Measurements from ENCODE around the gene CELSR1. TPM values are rescaled to one million over a fixed set of nuclear protein-coding genes. Genes with fewer than 3 reads are reported as not detected.
"Not testable (repeated sequence)": the region's sequence is repeated elsewhere in the genome, so short reads cannot be mapped to it uniquely, and the experiment has no call there.

Gene CELSR1
- polyA plus RNA-seq, 4 donors, result 0.27 to 3.0 (median 1.9) TPM; not detected in 1

DNA sequence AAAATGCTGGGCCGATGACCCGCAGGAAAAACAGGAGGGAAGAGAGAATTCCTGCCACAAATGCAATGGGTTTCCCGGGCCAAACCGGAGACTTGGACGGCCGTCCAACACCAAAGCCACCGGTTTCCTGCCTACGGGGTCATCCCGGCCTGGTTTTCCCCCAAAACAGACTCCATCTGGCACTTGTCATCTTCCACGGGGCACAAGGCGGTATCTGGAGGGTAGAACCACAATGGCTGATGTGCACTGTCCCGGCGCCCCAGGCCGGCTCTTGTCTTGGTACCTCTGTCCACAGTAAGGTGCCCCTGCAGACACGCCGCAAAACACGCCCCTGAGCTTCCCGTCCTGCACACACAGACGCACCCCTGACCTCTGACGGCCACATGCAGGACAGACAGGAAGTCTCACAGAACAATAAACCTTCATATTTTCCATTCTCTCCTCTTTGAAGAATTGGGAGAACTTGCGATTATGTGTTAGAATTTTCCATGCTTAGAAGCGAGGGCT, 20.1 kb downstream of the CELSR1 start:
- H3K9me3 ChIP-seq (ENCODE audit: control insufficient read depth in 2 of 2, insufficient read depth in 1 of 2, low read depth in 1 of 2, low read length in 1 of 2), result no peaks in the 10 kb centered on the region
- H3K4me1 ChIP-seq (ENCODE audit: control insufficient read depth in 3 of 3, insufficient read depth in 2 of 3, low read depth in 1 of 3, low read length in 2 of 3), result no peaks in the 10 kb centered on the region
- DNase-seq, result no peak
- H3K27ac ChIP-seq (ENCODE audit: low read depth in 1 of 3, low read length in 2 of 3), result no peak overlapping the region
- FAIRE-seq, result no peak
- H3K36me3 ChIP-seq (ENCODE audit: control insufficient read depth in 3 of 3, insufficient read depth in 2 of 3, low read depth in 1 of 3, low read length in 3 of 3), result peaks cover 0 to 15% (median 0%) of the 10 kb centered on the region in 3 donors
- H3K4me3 ChIP-seq (ENCODE audit: low read depth in 1 of 3, low read length in 3 of 3), result no peak overlapping the region
- H3K27me3 ChIP-seq (ENCODE audit: control insufficient read depth in 3 of 3, insufficient read depth in 3 of 3, low read length in 3 of 3), result peaks cover 0 to 2% (median 0%) of the 10 kb centered on the region in 3 donors
- 72 to 83% (median 82%) methylated on average over 22 of the region's 22 CpGs for WGBS, 3 donors

DNA sequence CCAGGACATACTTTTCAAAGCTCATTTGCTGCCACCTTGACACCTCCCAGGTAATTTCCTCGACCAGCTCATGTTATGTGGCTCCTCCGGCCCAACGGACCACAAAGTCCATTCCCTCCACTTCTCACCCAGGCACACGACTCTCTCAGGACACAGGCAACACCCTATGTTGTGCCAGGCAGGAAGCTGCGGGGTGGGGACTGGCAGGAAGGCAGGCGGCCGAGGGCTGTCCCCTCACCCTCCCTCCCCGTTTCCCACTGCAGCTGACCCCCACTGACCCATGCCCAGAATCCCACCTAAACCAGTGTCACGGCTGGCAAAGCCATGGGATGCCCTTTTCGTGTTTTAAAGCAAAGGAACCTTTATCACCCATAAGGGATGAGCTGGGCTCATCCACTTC, 20.8 kb downstream of the CELSR1 start:
- no peaks in the 10 kb centered on the region for H3K9me3 ChIP-seq (ENCODE audit: control insufficient read depth in 2 of 2, insufficient read depth in 1 of 2, low read depth in 1 of 2, low read length in 1 of 2)
- FAIRE-seq (no peak), DNase-seq (no peak)
- H3K36me3 ChIP-seq (ENCODE audit: control insufficient read depth in 3 of 3, insufficient read depth in 2 of 3, low read depth in 1 of 3, low read length in 3 of 3), result peaks cover 0 to 17% (median 0%) of the 10 kb centered on the region in 3 donors
- H3K4me3 ChIP-seq (ENCODE audit: low read depth in 1 of 3, low read length in 3 of 3), result no peak overlapping the region
- H3K27me3 ChIP-seq (ENCODE audit: control insufficient read depth in 3 of 3, insufficient read depth in 3 of 3, low read length in 3 of 3), result peaks cover 0 to 2% (median 0%) of the 10 kb centered on the region in 3 donors
- H3K4me1 ChIP-seq (ENCODE audit: control insufficient read depth in 3 of 3, insufficient read depth in 2 of 3, low read depth in 1 of 3, low read length in 2 of 3), result no peaks in the 10 kb centered on the region
- no peak overlapping the region for H3K27ac ChIP-seq (ENCODE audit: low read depth in 1 of 3, low read length in 2 of 3)
- WGBS, 3 donors, result 68 to 80% (median 69%) methylated on average over 10 of the region's 10 CpGs

DNA sequence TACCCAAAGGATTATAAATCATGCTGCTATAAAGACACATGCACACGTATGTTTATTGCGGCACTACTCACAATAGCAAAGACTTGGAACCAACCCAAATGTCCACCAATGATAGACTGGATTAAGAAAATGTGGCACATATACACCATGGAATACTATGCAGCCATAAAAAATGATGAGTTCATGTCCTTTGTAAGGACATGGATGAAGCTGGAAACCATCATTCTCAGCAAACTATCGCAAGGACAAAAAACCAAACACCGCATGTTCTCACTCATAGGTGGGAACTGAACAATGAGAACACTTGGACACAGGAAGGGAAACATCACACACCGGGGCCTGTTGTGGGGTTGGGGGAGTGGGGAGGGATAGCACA, 21.3 kb downstream of the CELSR1 start:
- WGBS, 3 donors, result 83 to 93% (median 92%) methylated on average over 1 to 3 of the region's 5 CpGs

DNA sequence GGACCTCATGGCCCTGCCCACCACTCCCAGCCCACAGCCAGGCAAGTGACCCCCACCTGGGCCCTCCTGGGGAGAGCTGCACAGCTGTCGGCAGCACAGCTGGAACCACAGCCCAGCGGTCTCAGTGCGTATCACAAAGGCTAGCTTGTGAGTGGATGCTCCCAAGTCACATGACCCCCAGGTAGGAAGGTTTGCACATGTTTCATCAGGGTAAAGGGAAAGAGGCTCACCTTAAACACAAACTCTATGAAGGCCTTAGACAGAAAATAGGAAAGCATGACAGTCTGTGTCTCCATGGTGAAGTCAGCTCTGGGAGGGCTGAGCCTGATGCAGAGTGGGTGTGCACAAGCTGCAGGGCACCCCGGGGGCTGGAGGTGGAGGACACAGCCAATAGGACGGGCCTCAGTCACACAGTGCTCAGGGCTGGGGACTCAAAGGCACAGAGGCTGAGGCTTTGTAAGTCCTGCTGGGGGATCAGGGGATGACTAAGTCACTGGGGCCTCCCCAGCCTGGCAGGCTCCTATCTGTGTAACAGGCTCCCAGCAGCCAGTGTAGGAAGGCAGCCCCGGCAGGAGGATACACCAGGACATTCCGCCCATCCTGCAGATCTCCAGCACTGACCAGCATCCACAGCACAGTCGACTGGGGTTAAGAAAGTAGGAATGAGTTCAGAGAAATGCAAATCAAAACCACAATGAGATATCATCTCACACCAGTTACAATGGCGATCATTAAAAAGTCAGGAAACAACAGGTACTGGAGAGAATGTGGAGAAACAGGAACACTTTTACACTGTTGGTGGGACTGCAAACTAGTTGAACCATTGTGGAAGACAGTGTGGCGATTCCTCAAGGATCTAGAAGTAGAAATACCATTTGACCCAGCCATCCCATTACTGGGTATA, 22.0 kb downstream of the CELSR1 start:
- no peak for DNase-seq
- Histone ChIP-seq H3K9me3 (ENCODE audit: control insufficient read depth in 2 of 2, insufficient read depth in 1 of 2, low read depth in 1 of 2, low read length in 1 of 2) (no peaks in the 10 kb centered on the region), H3K27me3 (ENCODE audit: control insufficient read depth in 3 of 3, insufficient read depth in 3 of 3, low read length in 3 of 3) (peaks cover 0 to 2% (median 0%) of the 10 kb centered on the region in 3 donors), H3K4me3 (ENCODE audit: low read depth in 1 of 3, low read length in 3 of 3) (no peak overlapping the region), H3K36me3 (ENCODE audit: control insufficient read depth in 3 of 3, insufficient read depth in 2 of 3, low read depth in 1 of 3, low read length in 3 of 3) (peaks cover 0 to 17% (median 0%) of the 10 kb centered on the region in 3 donors), H3K4me1 (ENCODE audit: control insufficient read depth in 3 of 3, insufficient read depth in 2 of 3, low read depth in 1 of 3, low read length in 2 of 3) (no peaks in the 10 kb centered on the region), H3K27ac (ENCODE audit: low read depth in 1 of 3, low read length in 2 of 3) (no peak overlapping the region)
- FAIRE-seq, result no peak
- WGBS, 3 donors, result 82 to 85% (median 83%) methylated on average over 10 of the region's 10 CpGs

More for the DNA sequence above, 21.3 kb downstream of the CELSR1 start:
- not testable (repeated sequence) for DNase-seq; FAIRE-seq; H3K4me1 ChIP-seq (ENCODE audit: control insufficient read depth in 3 of 3, insufficient read depth in 2 of 3, low read depth in 1 of 3, low read length in 2 of 3); H3K9me3 ChIP-seq (ENCODE audit: control insufficient read depth in 2 of 2, insufficient read depth in 1 of 2, low read depth in 1 of 2, low read length in 1 of 2); H3K4me3 ChIP-seq (ENCODE audit: low read depth in 1 of 3, low read length in 3 of 3); H3K27ac ChIP-seq (ENCODE audit: low read depth in 1 of 3, low read length in 2 of 3); H3K27me3 ChIP-seq (ENCODE audit: control insufficient read depth in 3 of 3, insufficient read depth in 3 of 3, low read length in 3 of 3)
- H3K36me3 ChIP-seq (ENCODE audit: control insufficient read depth in 3 of 3, insufficient read depth in 2 of 3, low read depth in 1 of 3, low read length in 3 of 3), result peaks cover 0 to 17% (median 0%) of the 10 kb centered on the region in 3 donors

DNA sequence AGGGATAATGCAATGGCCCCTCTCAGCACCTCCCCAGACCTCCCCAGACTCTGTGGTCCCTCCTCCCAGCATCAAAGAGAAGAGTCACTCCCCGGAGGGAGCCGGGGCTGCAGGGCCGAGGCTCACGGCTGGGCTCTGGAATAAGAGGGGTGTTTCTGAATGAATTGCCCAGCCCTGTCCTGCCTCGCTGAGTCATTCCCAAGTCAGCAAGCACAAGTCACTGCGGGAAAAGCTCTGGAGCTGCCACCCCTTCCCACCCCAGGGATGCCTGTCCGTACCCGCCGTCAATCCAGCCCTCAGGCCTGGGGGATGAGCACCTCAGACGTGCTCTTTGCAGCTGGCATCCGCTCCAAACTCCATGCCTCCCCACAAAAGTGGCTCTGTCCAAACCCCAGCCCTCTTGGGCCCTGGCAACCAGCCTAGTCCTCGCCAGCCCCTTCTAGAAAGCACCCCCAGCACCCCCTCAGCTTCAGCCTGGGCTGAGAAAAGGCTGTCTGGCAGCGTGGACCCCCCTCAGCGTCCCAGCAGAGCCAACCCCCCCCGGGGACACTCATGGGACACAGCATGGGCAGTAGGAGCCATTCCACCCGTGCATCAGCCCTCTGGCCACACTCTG, 22.7 kb downstream of the CELSR1 start:
- DNase-seq, result no peak
- no peak for FAIRE-seq
- Histone ChIP-seq H3K9me3 (ENCODE audit: control insufficient read depth in 2 of 2, insufficient read depth in 1 of 2, low read depth in 1 of 2, low read length in 1 of 2) (no peaks in the 10 kb centered on the region), H3K27me3 (ENCODE audit: control insufficient read depth in 3 of 3, insufficient read depth in 3 of 3, low read length in 3 of 3) (no peaks in the 10 kb centered on the region), H3K36me3 (ENCODE audit: control insufficient read depth in 3 of 3, insufficient read depth in 2 of 3, low read depth in 1 of 3, low read length in 3 of 3) (peaks cover 0 to 17% (median 0%) of the 10 kb centered on the region in 3 donors), H3K27ac (ENCODE audit: low read depth in 1 of 3, low read length in 2 of 3) (no peak overlapping the region), H3K4me3 (ENCODE audit: low read depth in 1 of 3, low read length in 3 of 3) (no peak overlapping the region), H3K4me1 (ENCODE audit: control insufficient read depth in 3 of 3, insufficient read depth in 2 of 3, low read depth in 1 of 3, low read length in 2 of 3) (peaks cover 0 to 2% (median 0%) of the 10 kb centered on the region in 3 donors)
- 76 to 82% (median 80%) methylated on average over 16 of the region's 16 CpGs for WGBS, 3 donors

DNA sequence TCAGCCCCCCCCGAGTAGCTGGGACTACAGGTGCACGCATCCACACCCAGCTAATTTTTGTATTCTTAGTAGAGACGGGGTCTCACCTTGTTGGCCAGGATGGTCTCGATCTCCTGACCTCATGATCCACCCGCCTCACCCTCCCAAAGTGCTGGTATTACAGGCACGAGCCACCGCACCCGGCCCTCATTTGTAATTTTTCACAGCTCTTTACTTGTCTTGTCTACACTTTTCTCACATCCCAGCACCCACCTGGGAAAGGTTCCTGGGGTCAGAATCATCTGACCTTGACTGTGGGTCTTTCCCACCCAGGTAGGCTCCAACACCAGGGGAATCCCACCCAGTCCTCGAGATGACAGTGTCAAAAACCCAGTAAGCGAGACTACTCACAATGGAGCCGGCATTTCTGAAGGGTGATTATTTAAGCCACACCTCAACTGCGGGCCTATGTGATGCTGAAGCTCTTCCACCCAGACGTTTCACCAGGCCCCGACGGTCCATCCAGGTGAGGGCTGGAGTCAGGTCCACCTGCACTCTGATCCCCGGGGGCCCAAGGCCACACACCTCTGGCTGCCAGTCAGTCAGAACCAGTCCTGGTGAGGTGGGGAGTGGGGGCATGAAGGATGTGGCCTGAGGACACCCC, 23.4 kb downstream of the CELSR1 start:
- H3K36me3 ChIP-seq (ENCODE audit: control insufficient read depth in 3 of 3, insufficient read depth in 2 of 3, low read depth in 1 of 3, low read length in 3 of 3), result peaks cover 0 to 17% (median 0%) of the 10 kb centered on the region in 3 donors
- 85 to 89% (median 88%) methylated on average over 16 of the region's 16 CpGs for WGBS, 3 donors
- no peak for DNase-seq
- no peaks in the 10 kb centered on the region for H3K9me3 ChIP-seq (ENCODE audit: control insufficient read depth in 2 of 2, insufficient read depth in 1 of 2, low read depth in 1 of 2, low read length in 1 of 2)
- FAIRE-seq, result no peak
- H3K4me3 ChIP-seq (ENCODE audit: low read depth in 1 of 3, low read length in 3 of 3), result no peak overlapping the region
- H3K4me1 ChIP-seq (ENCODE audit: control insufficient read depth in 3 of 3, insufficient read depth in 2 of 3, low read depth in 1 of 3, low read length in 2 of 3), result peaks cover 0 to 2% (median 0%) of the 10 kb centered on the region in 3 donors
- H3K27ac ChIP-seq (ENCODE audit: low read depth in 1 of 3, low read length in 2 of 3), result no peak overlapping the region
- H3K27me3 ChIP-seq (ENCODE audit: control insufficient read depth in 3 of 3, insufficient read depth in 3 of 3, low read length in 3 of 3), result no peaks in the 10 kb centered on the region

DNA sequence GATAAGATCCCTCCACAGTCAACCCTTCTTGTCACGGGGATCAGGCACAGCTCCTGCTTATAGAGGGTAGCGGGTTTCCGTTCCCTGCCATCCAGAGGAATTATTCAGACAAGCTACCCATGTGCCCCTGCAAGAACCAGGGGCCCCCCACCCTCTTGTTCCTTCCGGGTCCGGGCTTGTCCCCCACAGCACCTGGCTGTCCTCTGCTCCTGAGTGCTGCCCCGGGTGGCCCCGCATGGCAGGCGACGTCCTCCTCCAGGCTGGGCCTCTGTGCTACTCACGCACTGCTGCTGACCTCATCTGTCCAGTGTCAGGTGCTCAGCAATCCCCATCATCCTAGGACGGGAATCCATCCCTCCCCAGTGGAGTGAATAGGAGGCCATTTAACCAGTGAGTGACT, 24.7 kb downstream of the CELSR1 start:
- Histone ChIP-seq H3K9me3 (ENCODE audit: control insufficient read depth in 2 of 2, insufficient read depth in 1 of 2, low read depth in 1 of 2, low read length in 1 of 2) (no peaks in the 10 kb centered on the region), H3K4me3 (ENCODE audit: low read depth in 1 of 3, low read length in 3 of 3) (no peak overlapping the region), H3K27ac (ENCODE audit: low read depth in 1 of 3, low read length in 2 of 3) (no peak overlapping the region), H3K36me3 (ENCODE audit: control insufficient read depth in 3 of 3, insufficient read depth in 2 of 3, low read depth in 1 of 3, low read length in 3 of 3) (peaks cover 0 to 12% (median 0%) of the 10 kb centered on the region in 3 donors), H3K27me3 (ENCODE audit: control insufficient read depth in 3 of 3, insufficient read depth in 3 of 3, low read length in 3 of 3) (no peaks in the 10 kb centered on the region), H3K4me1 (ENCODE audit: control insufficient read depth in 3 of 3, insufficient read depth in 2 of 3, low read depth in 1 of 3, low read length in 2 of 3) (peaks cover 0 to 4% (median 0%) of the 10 kb centered on the region in 3 donors)
- no peak for DNase-seq
- no peak for FAIRE-seq
- WGBS, 3 donors, result 88 to 94% (median 92%) methylated on average over 11 of the region's 11 CpGs

DNA sequence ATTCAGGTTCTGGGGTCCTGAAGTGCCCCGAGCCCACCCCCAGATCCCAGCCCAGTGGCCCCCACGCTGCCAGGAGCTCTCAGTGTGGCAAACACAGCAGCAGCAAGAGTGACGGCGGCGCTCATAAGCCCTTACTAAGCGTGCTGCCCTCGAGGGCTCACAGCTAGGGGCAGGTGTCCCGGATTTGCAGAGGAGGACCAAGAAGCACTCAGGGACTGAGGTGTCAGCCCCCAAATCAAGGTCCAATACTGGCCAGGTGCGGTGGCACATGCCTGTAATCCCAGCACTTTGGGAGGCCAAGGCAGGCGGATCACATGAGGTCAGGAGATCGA, 25.4 kb downstream of the CELSR1 start:
- FAIRE-seq (no peak), DNase-seq (no peak)
- Histone ChIP-seq H3K36me3 (ENCODE audit: control insufficient read depth in 3 of 3, insufficient read depth in 2 of 3, low read depth in 1 of 3, low read length in 3 of 3) (peaks cover 0 to 7% (median 0%) of the 10 kb centered on the region in 3 donors), H3K9me3 (ENCODE audit: control insufficient read depth in 2 of 2, insufficient read depth in 1 of 2, low read depth in 1 of 2, low read length in 1 of 2) (no peaks in the 10 kb centered on the region), H3K4me3 (ENCODE audit: low read depth in 1 of 3, low read length in 3 of 3) (no peak overlapping the region), H3K4me1 (ENCODE audit: control insufficient read depth in 3 of 3, insufficient read depth in 2 of 3, low read depth in 1 of 3, low read length in 2 of 3) (peaks cover 0 to 7% (median 0%) of the 10 kb centered on the region in 3 donors), H3K27me3 (ENCODE audit: control insufficient read depth in 3 of 3, insufficient read depth in 3 of 3, low read length in 3 of 3) (no peaks in the 10 kb centered on the region), H3K27ac (ENCODE audit: low read depth in 1 of 3, low read length in 2 of 3) (no peak overlapping the region)
- 76 to 86% (median 81%) methylated on average over 11 of the region's 11 CpGs for WGBS, 3 donors

All from small intestine (tissue), 7 donors.